T-cell (primary cell): ENCODE measurements around the gene IL33. TPM values are rescaled to one million over a fixed set of nuclear protein-coding genes. Genes with fewer than 3 reads are reported as not detected.

ENCODE experiments used
- ATAC-seq, 4 experiments: fragments of 200-7000 bp in 3 of 4; fragments of 150-1000 bp in 1 of 4; cut with Tn5 transposase; replicated peaks in 1 of 4; 1 replicate in 3 of 4; 2 replicates in 1 of 4; pipeline ENCODE4 v1.10.0; 2021; ENCODE audit warnings: moderate library complexity in 3 of 4, mild to moderate bottlenecking in 2 of 4, moderate number of reproducible peaks in 1 of 4
- CTCF ChIA-PET, 2 donors: fragments of 300-600 bp; sonication (Branson Sonifier 250); formaldehyde crosslinking; loops; one replicate each; lab custom pipeline; 2022; ENCODE audit warnings: antibody characterized with exemption in 2 of 2; lab: Charles Lee
- POLR2A ChIA-PET, 2 donors: fragments of 300-600 bp; sonication (Branson Sonifier 250); formaldehyde crosslinking; loops; one replicate each; lab custom pipeline; 2022; ENCODE audit warnings: antibody characterized with exemption in 2 of 2; lab: Charles Lee
- DNase-seq, 35 experiments: peaks; one replicate each; pipeline versions ENCODE4 v3.0.0 to v3.0.0-alpha.2; 2013 to 2023
- H3K27ac ChIP-seq: one replicate; pipeline ENCODE4 v1.5.1; 2013; ENCODE audit warnings: low read length
- H3K27me3 ChIP-seq, 2 experiments: replicated peaks in 1 of 2; 1 replicate in 1 of 2; 2 replicates in 1 of 2; pipeline versions ENCODE4 v1.6.1 to v1.7.0; 2013; ENCODE audit warnings: low read length in 1 of 2, mixed read lengths in 1 of 2; ENCODE audit not compliant: control insufficient read depth in 2 of 2, insufficient read depth in 2 of 2; ENCODE audit errors: extremely low read depth in 1 of 2
- H3K36me3 ChIP-seq, 2 donors: 1 replicate in 1 of 2; 2 replicates in 1 of 2; pipeline versions ENCODE4 v1.6.1 to v1.7.0; 2013; ENCODE audit warnings: low read length in 1 of 2; ENCODE audit not compliant: control insufficient read depth in 2 of 2, insufficient read depth in 1 of 2; ENCODE audit errors: extremely low read depth in 1 of 2
- H3K4me1 ChIP-seq, 2 experiments: 1 replicate in 1 of 2; 2 replicates in 1 of 2; pipeline versions ENCODE4 v1.6.1 to v1.7.0; 2013; ENCODE audit warnings: low read length in 2 of 2, mixed read lengths in 1 of 2; ENCODE audit not compliant: insufficient read depth in 2 of 2, control insufficient read depth in 1 of 2; ENCODE audit errors: extremely low read depth in 1 of 2
- H3K4me3 ChIP-seq, 2 donors: 1 replicate in 1 of 2; 2 replicates in 1 of 2; pipeline versions ENCODE4 v1.5.1 to v1.7.0; 2013; ENCODE audit warnings: mild to moderate bottlenecking in 2 of 2, low read length in 1 of 2, moderate library complexity in 1 of 2; ENCODE audit not compliant: control insufficient read depth in 1 of 2; ENCODE audit errors: extremely low read depth in 1 of 2
- H3K9me3 ChIP-seq: 2 replicates; pipeline ENCODE4 v1.7.0; 2013
- H3K27ac Mint-ChIP-seq, 2 donors: one replicate each; pipeline ENCODE4 v1.8.0; 2020 to 2021; ENCODE audit warnings: mild to moderate bottlenecking in 2 of 2, mixed read lengths in 2 of 2
- H3K27me3 Mint-ChIP-seq, 2 donors: one replicate each; pipeline ENCODE4 v1.8.0; 2021 to 2022; ENCODE audit warnings: mixed read lengths in 2 of 2
- H3K36me3 Mint-ChIP-seq: one replicate; pipeline ENCODE4 v1.8.0; 2021; ENCODE audit warnings: mixed read lengths
- H3K4me1 Mint-ChIP-seq, 3 donors: one replicate each; pipeline ENCODE4 v1.8.0; 2020 to 2022; ENCODE audit warnings: mixed read lengths in 3 of 3, mild to moderate bottlenecking in 1 of 3
- H3K4me3 Mint-ChIP-seq, 3 donors: one replicate each; pipeline ENCODE4 v1.8.0; 2020 to 2022; ENCODE audit warnings: mild to moderate bottlenecking in 3 of 3, mixed read lengths in 3 of 3, moderate library complexity in 3 of 3
- H3K9me3 Mint-ChIP-seq, 3 donors: one replicate each; pipeline ENCODE4 v1.8.0; 2020 to 2022; ENCODE audit warnings: mixed read lengths in 3 of 3
- WGBS: methylation state at CpG from one replicate; pipeline ENCODE4 v1.1.5; 2013; ENCODE audit warnings: missing lambda C conversion rate; ENCODE audit not compliant: insufficient coverage; 5-methylcytosine and 5-hydroxymethylcytosine counted together
- total RNA-seq, 35 experiments: library from RNA in 6 of 35; stranded (reverse) in 6 of 35; fragments of 120-200 nt in 1 of 35; gene quantifications; one replicate each; pipeline versions ENCODE4 v1.2.1 to v1.2.4 and lab custom pipeline; 2013 to 2026

The IL33 gene
- total RNA-seq, 5 donors from 2014 or later (not counting 1 experiment from before 2014, with no cell fraction given), result 0.22 TPM; not detected in 4

DNA sequence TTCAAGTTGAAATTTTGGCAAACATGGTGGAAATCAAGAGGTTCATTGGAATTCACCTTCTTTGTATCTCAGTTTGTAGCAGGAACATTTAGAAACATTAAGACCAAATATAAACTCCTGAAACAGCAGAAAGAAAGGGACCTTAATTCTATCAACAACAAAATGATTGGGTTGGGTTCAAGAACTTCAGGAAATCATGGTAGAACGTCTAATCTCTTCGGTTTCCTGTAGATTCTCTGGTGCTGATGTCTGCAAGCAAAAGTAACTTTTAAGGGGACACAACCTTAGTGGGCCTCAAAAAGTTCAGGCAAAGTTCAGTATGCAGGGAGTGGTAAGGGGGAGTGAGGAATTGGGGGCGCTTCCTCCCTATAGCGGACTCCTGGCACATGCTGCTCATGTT lies 3.4 kb downstream of the IL33 start:
- Histone ChIP-seq H3K4me3 (no peak overlapping the region), H3K9me3 (no peaks in the 10 kb centered on the region), H3K36me3 (no peaks in the 10 kb centered on the region), H3K27ac (no peak overlapping the region), H3K27me3 (peaks cover 2 to 4% of the 10 kb centered on the region in 2 experiments), H3K4me1 (no peaks in the 10 kb centered on the region)
- 100% methylated on average over 1 of the region's 4 CpGs for whole genome bisulfite sequencing
- H3K4me1 Mint-ChIP-seq, result no peaks in the 10 kb centered on the region
- ChIA-PET POLR2A (no interaction called here), CTCF (no interaction called here)
- H3K36me3 Mint-ChIP-seq, result no peaks in the 10 kb centered on the region
- H3K27ac Mint-ChIP-seq, result no peak overlapping the region
- DNase-seq (no peak), ATAC-seq (no peak)
- peaks cover 28 to 29% of the 10 kb centered on the region in 2 donors for H3K27me3 Mint-ChIP-seq
- H3K4me3 Mint-ChIP-seq, result no peak overlapping the region
- H3K9me3 Mint-ChIP-seq, result no peaks in the 10 kb centered on the region

DNA sequence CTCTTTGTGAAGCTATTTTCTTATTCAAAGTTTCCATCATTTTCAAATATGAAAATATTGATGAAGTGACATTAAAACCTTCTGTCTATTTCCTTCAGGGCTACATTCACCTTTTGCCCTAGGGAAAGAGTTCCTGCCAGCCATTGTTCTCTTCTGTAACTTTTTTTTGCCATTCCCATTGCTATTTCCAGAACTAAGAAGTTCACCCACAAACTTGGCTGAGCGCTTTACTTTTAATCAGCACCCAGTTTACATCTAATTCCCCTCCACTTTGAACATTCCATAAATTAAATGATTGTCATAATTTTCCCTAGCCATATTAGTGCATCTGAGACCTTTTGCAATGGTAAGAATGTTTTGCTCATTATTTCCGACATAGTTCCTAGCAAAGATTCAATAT lies 4.4 kb downstream of the IL33 start:
- WGBS, result no CpG with 5 or more reads among the region's 2 CpGs
- peaks cover 2 to 4% of the 10 kb centered on the region in 2 experiments for H3K27me3 ChIP-seq
- no peak overlapping the region for H3K4me3 ChIP-seq
- Mint-ChIP-seq H3K9me3 (no peaks in the 10 kb centered on the region), H3K4me3 (no peak overlapping the region), H3K36me3 (no peaks in the 10 kb centered on the region), H3K27ac (no peak overlapping the region), H3K4me1 (no peaks in the 10 kb centered on the region), H3K27me3 (peaks cover 23 to 28% of the 10 kb centered on the region in 2 donors)
- no peaks in the 10 kb centered on the region for H3K36me3 ChIP-seq
- ATAC-seq (no peak), DNase-seq (no peak)
- no peaks in the 10 kb centered on the region for H3K9me3 ChIP-seq
- H3K4me1 ChIP-seq, result no peaks in the 10 kb centered on the region
- ChIA-PET CTCF (interaction anchor here (0.6 to 0.7 kb wide), 2 partner anchors 131 to 1454 kb away, joined by 3 read pairs; no protein-coding TSS in a partner anchor), POLR2A (no interaction called here)
- no peak overlapping the region for H3K27ac ChIP-seq

DNA sequence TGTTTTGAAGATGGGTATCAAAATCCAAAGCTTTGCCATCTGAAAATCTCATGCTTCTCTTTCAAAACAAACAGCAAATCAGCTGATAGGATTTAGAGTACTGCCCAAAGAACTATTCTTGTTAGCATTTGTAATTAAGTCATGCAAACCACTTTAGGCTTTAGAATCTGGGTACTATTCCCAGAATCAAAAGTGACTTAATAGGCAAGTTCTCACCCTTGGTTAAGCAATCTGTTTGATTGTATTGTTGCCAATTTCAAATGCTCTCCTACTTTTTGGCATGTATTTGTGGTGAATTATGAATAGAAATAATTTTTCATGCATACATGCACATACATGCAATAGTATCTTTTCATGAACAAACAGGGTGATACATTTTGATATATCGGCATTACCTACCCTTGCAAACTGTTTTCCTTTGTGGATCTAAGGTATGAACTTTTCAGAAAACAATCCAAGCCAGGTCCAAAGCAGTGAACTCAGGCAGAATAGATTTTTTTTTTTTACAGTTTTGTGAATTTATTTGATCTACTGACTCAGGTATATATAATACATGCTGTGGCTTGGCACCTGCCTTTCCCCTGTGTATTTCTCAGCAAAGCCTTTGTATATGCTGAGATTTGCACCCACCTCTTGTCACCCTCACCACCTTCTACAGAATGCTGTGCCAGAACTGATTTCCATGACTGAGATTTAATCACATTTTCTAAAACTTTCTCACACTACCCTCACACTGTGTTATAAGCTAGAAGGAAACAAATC lies 9.0 kb downstream of the IL33 start:
- Histone ChIP-seq H3K27ac (no peak overlapping the region), H3K9me3 (no peaks in the 10 kb centered on the region), H3K4me1 (no peaks in the 10 kb centered on the region), H3K27me3 (peaks cover 0 to 2% of the 10 kb centered on the region in 2 experiments), H3K36me3 (no peaks in the 10 kb centered on the region), H3K4me3 (no peak overlapping the region)
- ChIA-PET CTCF (no interaction called here), POLR2A (no interaction called here)
- Mint-ChIP-seq H3K27me3 (peaks cover 14 to 18% of the 10 kb centered on the region in 2 donors), H3K4me1 (no peaks in the 10 kb centered on the region), H3K36me3 (no peaks in the 10 kb centered on the region), H3K27ac (no peak overlapping the region), H3K9me3 (no peaks in the 10 kb centered on the region), H3K4me3 (no peak overlapping the region)
- no peak for DNase-seq
- no peak for ATAC-seq
- WGBS, result no CpG with 5 or more reads among the region's 1 CpG

DNA sequence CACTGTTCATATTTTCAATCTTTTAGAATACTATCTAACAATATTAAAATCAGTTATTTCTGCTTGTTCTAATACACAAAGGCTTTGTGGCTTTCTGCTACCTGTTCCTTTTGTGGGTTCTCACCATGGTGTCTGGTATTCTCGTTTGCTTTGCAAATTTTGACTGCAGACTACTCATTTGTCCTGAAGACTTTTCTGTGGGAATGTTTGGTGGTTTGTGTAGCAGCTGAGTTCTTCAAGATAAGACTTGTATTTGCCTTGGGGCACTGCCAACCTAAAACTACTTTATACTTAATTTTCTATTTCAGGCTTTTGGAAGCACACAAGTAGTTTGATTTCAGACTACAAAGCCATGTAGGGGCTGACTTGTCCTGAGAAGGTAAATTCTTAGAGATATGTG lies 11.1 kb downstream of the IL33 start:
- Mint-ChIP-seq H3K27ac (no peak overlapping the region), H3K27me3 (peaks cover 8 to 12% of the 10 kb centered on the region in 2 donors), H3K4me1 (no peaks in the 10 kb centered on the region), H3K36me3 (no peaks in the 10 kb centered on the region), H3K9me3 (no peaks in the 10 kb centered on the region), H3K4me3 (no peak overlapping the region)
- Histone ChIP-seq H3K27me3 (peaks cover 0 to 2% of the 10 kb centered on the region in 2 experiments), H3K4me1 (no peaks in the 10 kb centered on the region), H3K4me3 (no peak overlapping the region), H3K36me3 (no peaks in the 10 kb centered on the region), H3K27ac (no peak overlapping the region), H3K9me3 (no peaks in the 10 kb centered on the region)
- ChIA-PET POLR2A (no interaction called here), CTCF (no interaction called here)
- WGBS, result 0% methylated on average over 1 of the region's 1 CpG
- DNase-seq (no peak), ATAC-seq (no peak)

DNA sequence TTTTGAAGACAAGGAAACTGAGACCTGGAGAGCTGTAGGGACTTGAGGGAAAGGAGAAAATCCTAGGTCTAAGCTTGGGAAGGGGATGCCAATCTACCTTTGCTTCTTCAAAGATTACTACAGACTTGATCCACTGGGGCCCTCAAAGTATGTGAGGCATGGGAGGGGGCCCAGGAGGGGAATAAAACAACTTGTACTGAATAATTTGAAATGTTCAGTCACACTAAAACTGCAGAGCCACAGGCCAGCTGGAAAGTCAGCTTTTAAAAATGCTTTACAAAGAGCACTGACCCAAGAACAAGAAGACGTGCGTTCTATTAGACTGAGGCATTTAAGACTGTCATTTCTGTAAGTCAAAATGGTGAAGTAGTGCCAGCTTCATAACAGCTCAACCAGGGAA lies 13.6 kb downstream of the IL33 start:
- no peak overlapping the region for H3K27ac ChIP-seq
- Mint-ChIP-seq H3K9me3 (no peaks in the 10 kb centered on the region), H3K4me3 (no peak overlapping the region), H3K36me3 (no peaks in the 10 kb centered on the region), H3K4me1 (no peaks in the 10 kb centered on the region), H3K27ac (no peak overlapping the region), H3K27me3 (peaks cover 4 to 11% of the 10 kb centered on the region in 2 donors)
- no peaks in the 10 kb centered on the region for H3K36me3 ChIP-seq
- no peak overlapping the region for H3K4me3 ChIP-seq
- ATAC-seq, result no peak
- POLR2A ChIA-PET, result no interaction called here
- peaks cover 0 to 2% of the 10 kb centered on the region in 2 experiments for H3K27me3 ChIP-seq
- WGBS, result no CpG with 5 or more reads among the region's 2 CpGs
- CTCF ChIA-PET, result no interaction called here
- H3K9me3 ChIP-seq, result no peaks in the 10 kb centered on the region
- no peak for DNase-seq
- no peaks in the 10 kb centered on the region for H3K4me1 ChIP-seq

DNA sequence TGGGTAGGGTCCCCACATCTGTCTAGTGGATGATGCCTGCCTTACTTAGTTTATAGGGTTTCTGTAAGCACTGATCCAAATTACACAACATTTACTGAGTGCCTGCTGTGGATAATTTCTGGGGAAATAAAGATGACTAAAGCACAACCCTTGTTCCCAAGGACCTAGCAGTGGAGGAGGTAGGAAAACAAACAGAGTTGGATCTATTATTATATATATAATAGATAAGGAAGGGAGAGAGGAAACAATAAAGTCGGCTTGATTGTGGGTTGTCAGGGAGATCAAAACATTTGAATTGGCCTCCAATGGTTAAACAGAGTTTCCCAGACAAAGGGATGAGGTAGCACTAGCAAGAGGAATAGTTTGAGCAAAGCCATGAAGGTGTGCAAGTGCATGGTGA lies 14.0 kb downstream of the IL33 start:
- ATAC-seq (no peak), DNase-seq (no peak)
- H3K27me3 ChIP-seq, result peaks cover 0 to 2% of the 10 kb centered on the region in 2 experiments
- Mint-ChIP-seq H3K27ac (no peak overlapping the region), H3K4me1 (no peaks in the 10 kb centered on the region), H3K9me3 (no peaks in the 10 kb centered on the region), H3K4me3 (no peak overlapping the region), H3K36me3 (no peaks in the 10 kb centered on the region), H3K27me3 (peaks cover 4 to 11% of the 10 kb centered on the region in 2 donors)
- H3K4me1 ChIP-seq, result no peaks in the 10 kb centered on the region
- no peak overlapping the region for H3K4me3 ChIP-seq
- H3K9me3 ChIP-seq, result no peaks in the 10 kb centered on the region
- ChIA-PET CTCF (no interaction called here), POLR2A (no interaction called here)
- WGBS, result 40% methylated on average over 1 of the region's 1 CpG
- H3K27ac ChIP-seq, result no peak overlapping the region
- H3K36me3 ChIP-seq, result no peaks in the 10 kb centered on the region
